Osteoblast (primary cell): ENCODE results near the gene CAPZB. TPM values are rescaled to one million over a fixed set of nuclear protein-coding genes. Genes with fewer than 3 reads are reported as not detected.

Experiments
- DNase-seq: peaks from one replicate; pipeline ENCODE4 v3.0.0; 2011; ENCODE audit warnings: low spot score, mixed read lengths; ENCODE audit not compliant: insufficient read length; ENCODE audit errors: missing footprints
- H2AFZ ChIP-seq: 2 replicates; pipeline ENCODE4 v1.6.0; 2011; ENCODE audit warnings: mild to moderate bottlenecking, low read length
- H3K27ac ChIP-seq: 2 replicates; pipeline ENCODE4 v1.5.1; 2011; ENCODE audit warnings: mild to moderate bottlenecking, low read depth, low read length, moderate library complexity
- H3K27me3 ChIP-seq: 2 replicates; pipeline ENCODE4 v1.6.0; 2012; ENCODE audit warnings: mild to moderate bottlenecking, control low read depth, inconsistent platforms, low read length, moderate library complexity; ENCODE audit not compliant: insufficient read depth
- H3K36me3 ChIP-seq: 2 replicates; pipeline ENCODE4 v1.5.1; 2011; ENCODE audit warnings: mild to moderate bottlenecking, low read length, control low read depth, moderate library complexity; ENCODE audit not compliant: insufficient read depth
- H3K4me1 ChIP-seq: 2 replicates; pipeline ENCODE4 v1.5.1; 2011; ENCODE audit warnings: mild to moderate bottlenecking, low read length, control low read depth, moderate library complexity; ENCODE audit not compliant: insufficient read depth
- H3K4me2 ChIP-seq: 2 replicates; pipeline ENCODE4 v1.6.0; 2011; ENCODE audit warnings: mild to moderate bottlenecking, low read length; ENCODE audit not compliant: insufficient read depth
- H3K4me3 ChIP-seq: fragments of 200-600 bp; sonication (generic); 3 replicates; pipeline ENCODE4 v1.5.1; 2012; ENCODE audit warnings: mild to moderate bottlenecking, low read length, inconsistent platforms; ENCODE audit not compliant: insufficient read depth
- H3K79me2 ChIP-seq: 2 replicates; pipeline ENCODE4 v1.6.0; 2012; ENCODE audit warnings: mild to moderate bottlenecking, low read length, control low read depth, inconsistent platforms; ENCODE audit not compliant: insufficient read depth
- H3K9me3 ChIP-seq: 2 replicates; pipeline ENCODE4 v1.5.1; 2011; ENCODE audit warnings: low read depth, low read length, control low read depth
- H4K20me1 ChIP-seq: 2 replicates; pipeline ENCODE4 v1.6.0; 2012; ENCODE audit warnings: mild to moderate bottlenecking, low read length, control low read depth; ENCODE audit not compliant: insufficient read depth
- total RNA-seq: library from RNA; depleted of rRNA; stranded (reverse); fragments of >200 nt; gene quantifications from 2 replicates; pipeline ENCODE4 v1.2.3, GENCODE V29; 2012
- TF ChIP-seq, protein P1 (sequence below): IDR thresholded peaks from 2 replicates; pipeline ENCODE4 v1.5.1; 2011; ENCODE audit warnings: mild to moderate bottlenecking, low read depth, low read length, moderate library complexity; ENCODE audit errors: extremely low read depth

The CAPZB gene
- total RNA-seq, 1 donor, result 217 TPM

DNA sequence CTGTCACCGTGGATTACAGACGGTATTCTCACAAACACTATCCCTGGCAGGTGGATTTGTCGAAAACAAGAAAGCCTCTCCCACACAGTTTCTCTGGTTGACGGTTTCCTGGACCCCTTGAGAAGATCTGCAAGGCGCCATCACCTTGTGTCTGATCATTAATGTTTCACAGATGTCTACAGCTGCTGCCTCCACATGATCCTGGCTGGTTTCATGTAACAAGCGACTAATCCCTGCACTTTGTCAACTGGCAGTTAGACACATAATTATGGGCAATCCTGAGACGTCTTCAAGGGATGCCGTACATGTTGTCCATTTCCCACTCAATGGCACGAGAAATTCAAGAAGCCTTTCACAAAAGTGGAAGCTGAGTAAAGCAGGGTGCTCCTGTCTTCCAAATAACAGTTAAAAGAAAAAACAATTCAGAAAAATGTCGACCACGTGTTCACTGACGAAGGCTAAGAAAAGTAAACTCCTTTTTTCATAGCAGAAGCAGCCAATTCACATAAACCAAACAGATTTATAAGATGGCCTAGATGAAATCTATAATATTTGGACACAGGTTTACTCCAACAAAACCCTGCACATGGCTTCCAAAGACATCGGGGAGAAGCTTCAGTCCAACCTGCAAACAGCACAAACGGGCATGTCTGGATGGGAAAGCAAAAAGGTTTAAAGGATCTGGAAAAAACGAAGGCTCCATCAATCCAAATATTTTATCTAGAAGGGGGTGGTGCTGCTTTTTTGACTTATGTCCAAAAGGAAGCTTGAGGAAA lies 52.2 kb downstream of the CAPZB start:
- H3K4me1 ChIP-seq, result peaks cover 71% of the 10 kb centered on the region
- no peak overlapping the region for H3K4me2 ChIP-seq
- DNase-seq, result no peak

DNA sequence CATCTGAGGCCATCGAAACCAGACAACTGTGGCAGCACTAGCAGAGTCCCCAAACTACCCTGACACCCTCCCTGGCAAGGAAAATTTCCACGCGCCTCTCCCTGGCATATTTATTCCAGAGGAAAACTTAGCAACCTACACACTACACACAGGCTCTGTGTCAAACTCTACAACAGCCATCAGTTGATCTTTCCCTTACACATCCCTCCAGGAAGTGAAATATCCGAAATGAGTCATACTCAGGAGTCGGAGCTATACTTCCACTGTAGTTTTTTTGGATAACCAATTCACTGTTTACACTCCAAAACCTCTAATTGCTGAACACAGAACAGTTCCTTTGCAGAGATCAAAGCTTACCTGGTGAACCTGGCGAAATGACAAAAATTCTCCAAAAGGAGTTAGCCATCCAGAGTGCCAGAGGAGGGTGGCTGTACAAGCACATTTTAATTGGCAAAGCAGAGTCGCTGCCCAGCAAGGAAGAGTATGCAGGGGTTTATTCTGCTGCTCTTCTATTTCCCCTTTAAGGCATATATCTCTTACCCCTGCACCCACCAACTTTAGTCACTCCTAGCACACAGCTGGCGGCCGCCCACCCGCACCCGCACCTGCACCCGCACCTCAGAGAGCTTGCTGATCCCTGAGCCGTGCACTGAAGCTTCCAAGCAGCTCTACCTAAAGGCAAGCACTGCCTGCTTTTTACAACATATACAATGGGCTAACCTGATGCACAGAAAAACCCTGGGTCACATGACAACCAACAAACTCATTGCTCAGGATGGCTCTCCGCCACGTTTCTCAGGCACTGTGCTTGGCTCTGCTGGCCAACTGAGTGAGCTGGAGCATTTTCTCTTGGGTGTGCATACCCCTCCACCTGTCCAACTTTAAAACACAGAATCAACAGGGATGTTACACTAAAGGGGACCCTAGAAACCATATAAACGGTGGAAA lies 54.9 kb downstream of the CAPZB start:
- Histone ChIP-seq H3K4me1 (peaks cover 66% of the 10 kb centered on the region), H3K4me3 (no peak overlapping the region), H3K27ac (peak overlapping the region; percentile 75), H3K36me3 (peaks cover 11% of the 10 kb centered on the region), H3K79me2 (peaks cover 92% of the 10 kb centered on the region), H3K9me3 (no peaks in the 10 kb centered on the region), H2AFZ (no peak overlapping the region), H3K27me3 (no peaks in the 10 kb centered on the region), H4K20me1 (peaks cover 69% of the 10 kb centered on the region), H3K4me2 (peak overlapping the region; percentile 35)
- peak; percentile 90 for DNase-seq
- TF ChIP-seq, protein P1, sequence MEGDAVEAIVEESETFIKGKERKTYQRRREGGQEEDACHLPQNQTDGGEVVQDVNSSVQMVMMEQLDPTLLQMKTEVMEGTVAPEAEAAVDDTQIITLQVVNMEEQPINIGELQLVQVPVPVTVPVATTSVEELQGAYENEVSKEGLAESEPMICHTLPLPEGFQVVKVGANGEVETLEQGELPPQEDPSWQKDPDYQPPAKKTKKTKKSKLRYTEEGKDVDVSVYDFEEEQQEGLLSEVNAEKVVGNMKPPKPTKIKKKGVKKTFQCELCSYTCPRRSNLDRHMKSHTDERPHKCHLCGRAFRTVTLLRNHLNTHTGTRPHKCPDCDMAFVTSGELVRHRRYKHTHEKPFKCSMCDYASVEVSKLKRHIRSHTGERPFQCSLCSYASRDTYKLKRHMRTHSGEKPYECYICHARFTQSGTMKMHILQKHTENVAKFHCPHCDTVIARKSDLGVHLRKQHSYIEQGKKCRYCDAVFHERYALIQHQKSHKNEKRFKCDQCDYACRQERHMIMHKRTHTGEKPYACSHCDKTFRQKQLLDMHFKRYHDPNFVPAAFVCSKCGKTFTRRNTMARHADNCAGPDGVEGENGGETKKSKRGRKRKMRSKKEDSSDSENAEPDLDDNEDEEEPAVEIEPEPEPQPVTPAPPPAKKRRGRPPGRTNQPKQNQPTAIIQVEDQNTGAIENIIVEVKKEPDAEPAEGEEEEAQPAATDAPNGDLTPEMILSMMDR, result no peak

More for the DNA sequence above, 52.2 kb downstream of the CAPZB start:
- no peak overlapping the region for H2AFZ ChIP-seq
- no peaks in the 10 kb centered on the region for H3K27me3 ChIP-seq
- peaks cover 23% of the 10 kb centered on the region for H3K36me3 ChIP-seq
- H4K20me1 ChIP-seq, result peaks cover 64% of the 10 kb centered on the region
- H3K4me3 ChIP-seq, result no peak overlapping the region
- H3K9me3 ChIP-seq, result no peaks in the 10 kb centered on the region
- peaks cover 90% of the 10 kb centered on the region for H3K79me2 ChIP-seq
- TF ChIP-seq, protein P1, result no peak
- H3K27ac ChIP-seq, result no peak overlapping the region

DNA sequence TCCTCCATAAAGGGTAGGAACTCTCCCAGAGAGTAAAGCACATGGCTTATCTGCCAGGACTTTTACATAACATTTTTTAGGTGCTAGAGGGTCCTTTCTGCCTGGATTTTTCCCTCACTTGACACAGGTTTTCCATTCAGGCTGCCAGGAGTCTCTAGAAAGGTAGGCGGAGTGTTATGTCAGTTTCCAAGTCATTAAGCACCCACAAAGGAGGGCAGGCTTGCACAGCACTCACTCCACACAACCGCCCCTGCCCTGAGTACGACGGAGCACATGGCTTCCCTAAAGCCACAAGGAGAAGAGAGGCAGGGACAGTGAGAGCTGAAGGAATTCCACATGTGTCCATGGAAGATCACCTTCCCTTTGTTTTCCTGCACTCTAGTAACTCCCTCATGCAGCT lies 55.7 kb downstream of the CAPZB start:
- peak overlapping the region; percentile 35 for H3K4me2 ChIP-seq
- H3K27ac ChIP-seq, result peak overlapping the region; percentile 75
- no peak overlapping the region for H3K4me3 ChIP-seq
- TF ChIP-seq, protein P1, result no peak
- peaks cover 68% of the 10 kb centered on the region for H4K20me1 ChIP-seq
- no peak for DNase-seq
- peaks cover 58% of the 10 kb centered on the region for H3K4me1 ChIP-seq
- no peak overlapping the region for H2AFZ ChIP-seq
- peaks cover 11% of the 10 kb centered on the region for H3K36me3 ChIP-seq
- no peaks in the 10 kb centered on the region for H3K9me3 ChIP-seq
- H3K27me3 ChIP-seq, result no peaks in the 10 kb centered on the region
- peaks cover 97% of the 10 kb centered on the region for H3K79me2 ChIP-seq
